HepG2 (cell line): ENCODE data around the gene INO80B. TPM values are rescaled to one million over a fixed set of nuclear protein-coding genes. Genes with fewer than 3 reads are reported as not detected.
A peak's percentile ranks its signal among the peaks of the same experiment; 100 is the strongest.

Experiments used
- ARID3A ChIP-seq: IDR thresholded peaks from 2 replicates; pipeline ENCODE4 v1.6.1; 2012; ENCODE audit warnings: low read depth, low read length, improper control_type of control experiment
- ATM ChIP-seq: fragments of 450-650 bp; IDR thresholded peaks from 2 replicates; pipeline ENCODE4 v1.7.1; 2017; ENCODE audit warnings: mild to moderate bottlenecking, borderline replicate concordance
- CBFB ChIP-seq: sonication (generic); formaldehyde crosslinking; IDR thresholded peaks from 2 replicates; pipeline ENCODE4 v1.4.0; 2020; ENCODE audit warnings: missing genetic modification reagents
- CEBPG ChIP-seq: IDR thresholded peaks from 2 replicates; pipeline ENCODE4 v1.6.1; 2016
- FOXP4 ChIP-seq: sonication (generic); formaldehyde crosslinking; IDR thresholded peaks from 2 replicates; pipeline ENCODE4 v1.4.0; 2020; ENCODE audit warnings: missing genetic modification reagents
- JARID2 ChIP-seq: sonication (generic); formaldehyde crosslinking; IDR thresholded peaks from 2 replicates; pipeline ENCODE4 v1.8.1; 2023; ENCODE audit warnings: missing genetic modification reagents, inconsistent platforms; ENCODE audit not compliant: insufficient replicate concordance
- MEIS1 ChIP-seq: sonication (generic); formaldehyde crosslinking; IDR thresholded peaks from 2 replicates; pipeline ENCODE4 v1.9.0; 2021; ENCODE audit warnings: mild to moderate bottlenecking, missing genetic modification reagents, moderate library complexity, borderline replicate concordance
- PHF20 ChIP-seq: sonication (generic); formaldehyde crosslinking; IDR thresholded peaks from 2 replicates; pipeline ENCODE4 v1.5.0; 2020; ENCODE audit warnings: mild to moderate bottlenecking, missing genetic modification reagents
- RFX3 ChIP-seq: IDR thresholded peaks from 2 replicates; pipeline ENCODE4 v1.6.1; 2016; ENCODE audit warnings: missing biosample characterization, missing genetic modification reagents
- TFAP4 ChIP-seq: sonication (generic); IDR thresholded peaks from 2 replicates; pipeline ENCODE4 v1.6.1; 2016; ENCODE audit warnings: low read depth, borderline replicate concordance
- ZBTB10 ChIP-seq: sonication (generic); formaldehyde crosslinking; IDR thresholded peaks from 2 replicates; pipeline ENCODE4 v1.4.0; 2020; ENCODE audit warnings: missing genetic modification reagents, borderline replicate concordance
- ZFP91 ChIP-seq: sonication (generic); formaldehyde crosslinking; IDR thresholded peaks from 2 replicates; pipeline ENCODE4 v1.9.0; 2022; ENCODE audit warnings: missing genetic modification reagents, mild to moderate bottlenecking, borderline replicate concordance
- ZNF354B ChIP-seq: sonication (generic); formaldehyde crosslinking; IDR thresholded peaks from 2 replicates; pipeline ENCODE4 v1.8.0; 2022; ENCODE audit warnings: mild to moderate bottlenecking, missing genetic modification reagents
- ZNF451 ChIP-seq: sonication (generic); formaldehyde crosslinking; IDR thresholded peaks from 2 replicates; pipeline ENCODE4 v1.5.0; 2020; ENCODE audit warnings: mild to moderate bottlenecking, missing genetic modification reagents
- ZNF503 ChIP-seq: sonication (generic); formaldehyde crosslinking; IDR thresholded peaks from 2 replicates; pipeline ENCODE4 v1.4.0; 2020; ENCODE audit warnings: missing genetic modification reagents
- ZNF557 ChIP-seq: sonication (generic); formaldehyde crosslinking; IDR thresholded peaks from 2 replicates; pipeline ENCODE4 v1.4.0; 2020; ENCODE audit warnings: missing genetic modification reagents
- ZNF652 ChIP-seq: IDR thresholded peaks from 2 replicates; pipeline ENCODE4 v1.6.1; 2016; ENCODE audit warnings: low read depth, borderline replicate concordance
- ZNF768 ChIP-seq: sonication (generic); formaldehyde crosslinking; IDR thresholded peaks from 2 replicates; pipeline ENCODE4 v1.4.0; 2020; ENCODE audit warnings: missing genetic modification reagents
- ZNF891 ChIP-seq: sonication (generic); formaldehyde crosslinking; IDR thresholded peaks from 2 replicates; pipeline ENCODE4 v1.5.0; 2020; ENCODE audit warnings: mild to moderate bottlenecking, missing genetic modification reagents
- polyA plus RNA-seq, 8 experiments: library from polyadenylated mRNA; depleted of rRNA in 3 of 8; stranded (reverse) in 7 of 8; unstranded in 1 of 8; fragments of >200 nt; fragmentation: Illumina TruSeq in 4 of 8; extraction: Trizol in 4 of 8; gene quantifications; 2 replicates each; pipeline versions ENCODE4 v1.2.1 to v1.2.3, GENCODE V29; 2011 to 2016; ENCODE audit warnings: low read depth in 4 of 8, missing spikeins in 1 of 8, mixed read lengths in 1 of 8; ENCODE audit not compliant: insufficient read depth in 1 of 8
- total RNA-seq, 5 experiments: library from RNA; depleted of rRNA; stranded (reverse); fragments of >200 nt; fragmentation: Illumina TruSeq; extraction: Trizol; gene quantifications; 2 replicates each; pipeline ENCODE4 v1.2.3, GENCODE V29; 2016; ENCODE audit warnings: low read depth in 1 of 5

Gene INO80B
- total and polyA plus RNA-seq, 2 of the 13 experiments (the other 11 are each of a cell fraction or from before 2014, with no cell fraction given) = 6.2 to 14.5 TPM

- peak; percentile 37 for TF ChIP-seq FOXP4 (CRISPR knock-in tag)
- TF ChIP-seq ZNF768 = peak; percentile 68
- peak; percentile 89 for TF ChIP-seq ZNF354B (CRISPR knock-in tag)
- peak; percentile 65; the same call in 1 of the 2 replicates for TF ChIP-seq TFAP4
- peak; percentile 49 for TF ChIP-seq CBFB
- no peak for TF ChIP-seq RFX3
- TF ChIP-seq ZNF891 (CRISPR knock-in tag) = peak; percentile 72
- TF ChIP-seq ZFP91 = peak; percentile 82; the same call in 1 of the 2 replicates
- no peak for TF ChIP-seq ARID3A
- TF ChIP-seq ZNF503 (CRISPR knock-in tag) = peak; percentile 56; the same call in 1 of the 2 replicates
- TF ChIP-seq ZNF557 = no peak
- TF ChIP-seq ZBTB10 (CRISPR knock-in tag) = peak; percentile 48; the same call in 1 of the 2 replicates
- peak; percentile 82; the same call in 1 of the 2 replicates for TF ChIP-seq MEIS1
- no peak for TF ChIP-seq ATM
- peak; percentile 38; the same call in 1 of the 2 replicates for TF ChIP-seq ZNF451
- TF ChIP-seq JARID2 (CRISPR knock-in tag) = no peak
- TF ChIP-seq CEBPG = peak; percentile 3; the same call in 1 of the 2 replicates
- TF ChIP-seq PHF20 (CRISPR knock-in tag) = peak; percentile 52
- TF ChIP-seq ZNF652 (CRISPR knock-in tag) = peak; percentile 84
Observed at GRCh38 chr2:74457549-74458131, 2.8 kb downstream of the INO80B start (continued).
